LoVo (cell line): ENCODE results near the gene CLDN15.

Experiments used
- DNase-seq: peaks from one replicate; pipeline ENCODE4 v3.0.0-alpha.2; 2016; ENCODE audit warnings: low spot score

CLDN15 gene

GRCh38 chr7:101244375-101245146, 7.0 kb upstream of the CLDN15 start, which contains the start of gene FIS1:
Gene FIS1, minus strand, starts transcription at chr7:101245081. Its CDS starts 77 bp downstream, at chr7:101245004.
- DNase-seq = peak; percentile 100

GRCh38 chr7:101243646-101244374, 6.2 kb upstream of the CLDN15 start:
- DNase-seq = no peak

- no peak for DNase-seq
Measured at GRCh38 chr7:101241443-101242349, 4.1 kb upstream of the CLDN15 start.

- DNase-seq = no peak
Measured at GRCh38 chr7:101241015-101241363, 3.4 kb upstream of the CLDN15 start.

- DNase-seq = no peak
Measured at GRCh38 chr7:101240226-101241014, 2.8 kb upstream of the CLDN15 start.

- no peak for DNase-seq
Measured at GRCh38 chr7:101239951-101240220, 2.3 kb upstream of the CLDN15 start.

- no peak for DNase-seq
Measured at GRCh38 chr7:101239191-101239950, 1.8 kb upstream of the CLDN15 start.

- no peak for DNase-seq
Measured at GRCh38 chr7:101238226-101239182, 902 bp upstream of the CLDN15 start.

GRCh38 chr7:101236292-101236835, 1.2 kb downstream of the CLDN15 start:
- DNase-seq = no peak

- DNase-seq = no peak
Measured at GRCh38 chr7:101235522-101235921, 2.1 kb downstream of the CLDN15 start.

GRCh38 chr7:101235050-101235449, 2.6 kb downstream of the CLDN15 start:
- DNase-seq = no peak

- no peak for DNase-seq
Measured at GRCh38 chr7:101234636-101235035, 3.0 kb downstream of the CLDN15 start.

- no peak for DNase-seq
Measured at GRCh38 chr7:101233907-101234547, 3.6 kb downstream of the CLDN15 start.

GRCh38 chr7:101232141-101232850, 5.3 kb downstream of the CLDN15 start:
- DNase-seq = peak; percentile 58

GRCh38 chr7:101231644-101232043, 6.0 kb downstream of the CLDN15 start:
- no peak for DNase-seq

GRCh38 chr7:101226721-101227120, 10.9 kb downstream of the CLDN15 start:
- no peak for DNase-seq

- DNase-seq = no peak
Measured at GRCh38 chr7:101225650-101226049, 12.0 kb downstream of the CLDN15 start.

GRCh38 chr7:101223528-101223927, 14.1 kb downstream of the CLDN15 start:
- DNase-seq = no peak
